ENCODE results near the gene ETNK2. TPM values are rescaled to one million over a fixed set of nuclear protein-coding genes. Genes with fewer than 3 reads are reported as not detected.

ETNK2 gene
- total and polyA plus RNA-seq, 2 of the 13 experiments (the other 11 are each of a cell fraction or from before 2014, with no cell fraction given), result 15.5 to 42.8 TPM

GRCh38 chr1:204093421-204093717, 58.5 kb downstream of the ETNK2 start (continued):
- TF ChIP-seq, protein P1, sequence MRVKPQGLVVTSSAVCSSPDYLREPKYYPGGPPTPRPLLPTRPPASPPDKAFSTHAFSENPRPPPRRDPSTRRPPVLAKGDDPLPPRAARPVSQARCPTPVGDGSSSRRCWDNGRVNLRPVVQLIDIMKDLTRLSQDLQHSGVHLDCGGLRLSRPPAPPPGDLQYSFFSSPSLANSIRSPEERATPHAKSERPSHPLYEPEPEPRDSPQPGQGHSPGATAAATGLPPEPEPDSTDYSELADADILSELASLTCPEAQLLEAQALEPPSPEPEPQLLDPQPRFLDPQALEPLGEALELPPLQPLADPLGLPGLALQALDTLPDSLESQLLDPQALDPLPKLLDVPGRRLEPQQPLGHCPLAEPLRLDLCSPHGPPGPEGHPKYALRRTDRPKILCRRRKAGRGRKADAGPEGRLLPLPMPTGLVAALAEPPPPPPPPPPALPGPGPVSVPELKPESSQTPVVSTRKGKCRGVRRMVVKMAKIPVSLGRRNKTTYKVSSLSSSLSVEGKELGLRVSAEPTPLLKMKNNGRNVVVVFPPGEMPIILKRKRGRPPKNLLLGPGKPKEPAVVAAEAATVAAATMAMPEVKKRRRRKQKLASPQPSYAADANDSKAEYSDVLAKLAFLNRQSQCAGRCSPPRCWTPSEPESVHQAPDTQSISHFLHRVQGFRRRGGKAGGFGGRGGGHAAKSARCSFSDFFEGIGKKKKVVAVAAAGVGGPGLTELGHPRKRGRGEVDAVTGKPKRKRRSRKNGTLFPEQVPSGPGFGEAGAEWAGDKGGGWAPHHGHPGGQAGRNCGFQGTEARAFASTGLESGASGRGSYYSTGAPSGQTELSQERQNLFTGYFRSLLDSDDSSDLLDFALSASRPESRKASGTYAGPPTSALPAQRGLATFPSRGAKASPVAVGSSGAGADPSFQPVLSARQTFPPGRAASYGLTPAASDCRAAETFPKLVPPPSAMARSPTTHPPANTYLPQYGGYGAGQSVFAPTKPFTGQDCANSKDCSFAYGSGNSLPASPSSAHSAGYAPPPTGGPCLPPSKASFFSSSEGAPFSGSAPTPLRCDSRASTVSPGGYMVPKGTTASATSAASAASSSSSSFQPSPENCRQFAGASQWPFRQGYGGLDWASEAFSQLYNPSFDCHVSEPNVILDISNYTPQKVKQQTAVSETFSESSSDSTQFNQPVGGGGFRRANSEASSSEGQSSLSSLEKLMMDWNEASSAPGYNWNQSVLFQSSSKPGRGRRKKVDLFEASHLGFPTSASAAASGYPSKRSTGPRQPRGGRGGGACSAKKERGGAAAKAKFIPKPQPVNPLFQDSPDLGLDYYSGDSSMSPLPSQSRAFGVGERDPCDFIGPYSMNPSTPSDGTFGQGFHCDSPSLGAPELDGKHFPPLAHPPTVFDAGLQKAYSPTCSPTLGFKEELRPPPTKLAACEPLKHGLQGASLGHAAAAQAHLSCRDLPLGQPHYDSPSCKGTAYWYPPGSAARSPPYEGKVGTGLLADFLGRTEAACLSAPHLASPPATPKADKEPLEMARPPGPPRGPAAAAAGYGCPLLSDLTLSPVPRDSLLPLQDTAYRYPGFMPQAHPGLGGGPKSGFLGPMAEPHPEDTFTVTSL (CRISPR knock-in tag; IDR thresholded peaks at IDR 0.05; ENCODE audit: borderline replicate concordance), result no peak
- TF ChIP-seq SRY (CRISPR knock-in tag; IDR thresholded peaks at IDR 0.05) (no peak), ESRRA (CRISPR knock-in tag; IDR thresholded peaks at IDR 0.05; ENCODE audit: low read depth) (no peak), AKNA (CRISPR knock-in tag; IDR thresholded peaks at IDR 0.05; ENCODE audit: borderline replicate concordance) (no peak), ZSCAN30 (CRISPR knock-in tag; IDR thresholded peaks at IDR 0.05) (no peak), ZNF280D (CRISPR knock-in tag; IDR thresholded peaks at IDR 0.05) (no peak), JUNB (CRISPR knock-in tag; IDR thresholded peaks at IDR 0.05; ENCODE audit: borderline replicate concordance) (no peak), U2AF1 (optimal IDR thresholded peaks at IDR 0.05; ENCODE audit: low read depth, low read length) (no peak), PAF1 (CRISPR knock-in tag; IDR thresholded peaks at IDR 0.05) (no peak), WIZ (CRISPR knock-in tag; IDR thresholded peaks at IDR 0.05) (no peak), RCOR2 (CRISPR knock-in tag; IDR thresholded peaks at IDR 0.05) (no peak; the same call in 1 of the 2 replicates), KDM4B (CRISPR knock-in tag; IDR thresholded peaks at IDR 0.05) (no peak), RBFOX2 (IDR thresholded peaks at IDR 0.05; ENCODE audit: low read depth, low read length) (no peak), ZNF549 (CRISPR knock-in tag; IDR thresholded peaks at IDR 0.05) (no peak), FOXK2 (IDR thresholded peaks at IDR 0.05) (no peak), HOXA5 (CRISPR knock-in tag; IDR thresholded peaks at IDR 0.05) (no peak), KDM5B (CRISPR knock-in tag; IDR thresholded peaks at IDR 0.05; ENCODE audit: borderline replicate concordance) (no peak)
- TF ChIP-seq, protein P2, sequence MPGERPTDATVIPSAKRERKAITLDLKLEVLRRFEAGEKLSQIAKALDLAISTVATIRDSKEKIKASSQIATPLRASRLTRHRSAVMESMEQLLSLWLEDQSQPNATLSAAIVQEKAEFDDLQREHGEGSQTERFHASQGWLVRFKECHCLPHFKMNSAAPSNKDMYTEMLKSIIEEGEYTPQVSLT (CRISPR knock-in tag; IDR thresholded peaks at IDR 0.05; ENCODE audit: borderline replicate concordance, low read depth), result no peak
